Measurements from ENCODE around the gene FLAD1.
A peak's percentile ranks its signal among the peaks of the same experiment; 100 is the strongest.

Gene FLAD1

DNA sequence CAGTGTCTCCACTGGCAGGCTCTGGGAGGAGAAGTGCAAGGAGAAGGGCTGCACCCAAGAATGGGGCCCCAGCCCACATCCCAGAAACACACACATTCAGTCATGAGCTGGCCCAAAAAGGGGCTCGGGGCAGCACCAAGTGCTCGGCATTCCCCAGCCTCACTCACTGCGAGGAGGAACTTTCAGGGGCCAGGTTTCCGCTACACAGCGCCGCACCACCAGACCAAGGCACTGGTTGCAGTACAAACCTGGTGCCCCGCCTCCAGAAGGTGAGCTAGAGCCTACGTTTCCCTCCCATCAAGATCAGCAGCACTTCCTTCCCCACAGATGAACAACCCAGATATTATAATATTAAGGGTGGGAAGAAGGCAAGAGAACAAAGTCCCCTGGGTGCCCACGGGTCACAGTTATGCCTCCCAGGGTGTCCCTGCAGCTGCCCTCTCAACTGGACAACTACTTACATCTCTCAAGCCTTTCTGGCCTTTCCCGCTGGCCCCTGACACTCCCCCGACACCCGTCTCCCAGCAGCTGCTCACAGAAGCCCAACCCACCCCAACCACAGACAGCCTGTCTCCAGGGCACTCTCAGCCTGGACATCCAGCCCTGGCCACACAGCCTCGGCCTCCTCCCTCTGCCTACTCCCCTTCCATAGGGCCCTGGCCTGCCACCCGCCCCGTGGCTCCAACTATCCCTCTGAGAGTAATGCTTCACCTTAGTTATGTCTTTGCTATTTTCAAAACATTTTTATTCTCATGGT lies 31.1 kb upstream of the FLAD1 start:
- no peak for DNase-seq (ENCODE audit: low read depth in 2 of 2)

DNA sequence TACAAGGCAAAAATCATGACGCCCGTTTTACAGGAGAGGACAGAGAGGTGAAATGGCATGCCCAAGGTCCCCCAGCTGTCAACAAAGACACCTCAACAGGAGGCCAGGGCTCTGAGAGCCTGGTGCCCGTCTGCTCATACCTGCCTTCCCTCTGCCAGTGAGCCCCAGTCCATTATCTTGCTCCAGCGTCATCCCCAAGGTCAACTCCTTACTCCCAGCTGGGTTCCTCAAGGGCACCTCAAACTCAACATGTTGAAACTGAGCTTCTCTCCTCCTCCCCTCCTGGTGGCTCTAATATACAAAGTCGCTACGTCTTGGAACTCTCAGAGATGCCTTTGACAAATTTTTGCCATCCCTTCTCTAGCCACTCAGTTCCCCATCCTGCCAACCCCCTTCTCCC lies 30.5 kb upstream of the FLAD1 start:
- DNase-seq (ENCODE audit: low read depth in 2 of 2), result no peak

DNA sequence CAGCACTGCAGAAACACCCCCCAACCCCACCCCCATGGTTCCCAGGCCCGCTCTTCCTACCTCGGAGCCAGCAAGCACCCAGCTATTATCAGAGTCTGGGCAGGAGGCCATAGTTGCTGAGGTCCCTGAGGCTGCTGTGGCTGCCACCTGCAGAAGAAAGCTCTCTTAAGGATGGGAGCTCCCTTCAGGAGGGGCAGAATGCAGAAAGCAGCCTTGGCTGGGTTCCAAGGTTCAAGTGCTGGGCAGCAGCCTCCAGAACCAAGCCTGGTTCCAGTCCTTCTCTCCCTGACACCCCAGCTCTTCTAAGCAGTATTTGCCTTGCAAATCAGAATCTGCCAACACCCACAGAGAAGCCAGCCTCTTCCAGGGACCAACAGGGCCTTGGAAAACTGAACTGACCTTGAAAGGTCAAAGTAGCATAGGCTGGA lies 29.5 kb upstream of the FLAD1 start:
- no peak for DNase-seq (ENCODE audit: low read depth in 2 of 2)

DNA sequence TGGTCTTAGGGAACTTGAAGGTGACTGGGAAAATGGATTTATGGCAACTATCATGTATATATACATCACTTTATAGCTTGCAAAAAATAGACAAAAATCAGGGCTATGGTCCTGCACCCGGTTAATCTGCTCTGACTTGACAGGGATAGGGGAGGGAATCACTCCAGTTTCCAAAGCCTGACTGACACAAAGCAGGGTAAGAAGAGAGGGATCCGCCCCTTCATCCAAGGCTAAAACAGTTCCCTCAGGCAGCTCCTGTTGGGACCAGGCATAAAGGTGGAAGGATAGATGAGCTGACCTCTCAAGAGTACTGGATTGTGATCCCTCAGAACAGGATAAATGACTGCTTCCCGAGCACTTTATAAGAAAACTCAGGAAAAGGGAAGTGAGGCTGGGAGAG lies 28.6 kb upstream of the FLAD1 start:
- no peak for DNase-seq (ENCODE audit: low read depth in 2 of 2)

DNA sequence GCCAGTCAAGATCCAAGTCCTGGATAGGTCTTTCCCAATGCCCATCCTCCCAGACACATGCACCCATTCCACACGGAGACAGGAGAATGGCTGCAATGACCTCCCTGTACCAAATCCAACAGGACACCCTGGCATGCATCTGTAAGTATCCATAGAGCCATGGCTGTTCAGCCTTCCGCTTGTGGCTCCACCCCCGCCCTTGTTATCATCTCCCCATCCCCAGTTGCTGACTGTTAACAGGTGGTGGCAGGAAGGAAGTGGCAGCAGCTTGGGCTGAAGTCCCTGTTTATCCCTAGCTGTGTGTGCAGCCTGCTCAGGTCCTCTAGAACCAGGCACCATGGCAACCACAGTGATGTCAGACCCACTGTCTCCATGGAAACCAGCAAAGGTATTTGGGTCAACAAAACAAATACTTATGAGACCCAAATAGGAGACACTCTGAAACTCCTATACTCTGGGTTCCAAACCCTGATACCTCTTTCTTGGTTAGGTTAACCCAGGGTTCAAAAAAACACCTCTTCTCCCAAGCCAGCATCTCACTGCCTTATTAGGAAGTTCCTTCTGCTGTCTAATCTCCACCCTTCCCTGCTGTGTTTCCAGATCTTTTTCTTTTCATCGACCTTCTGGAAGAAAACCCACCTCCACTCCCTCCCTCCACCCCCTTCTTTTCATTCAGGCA lies 28.0 kb upstream of the FLAD1 start:
- peak; percentile 74 to 80 for DNase-seq (ENCODE audit: low read depth in 2 of 2)

DNA sequence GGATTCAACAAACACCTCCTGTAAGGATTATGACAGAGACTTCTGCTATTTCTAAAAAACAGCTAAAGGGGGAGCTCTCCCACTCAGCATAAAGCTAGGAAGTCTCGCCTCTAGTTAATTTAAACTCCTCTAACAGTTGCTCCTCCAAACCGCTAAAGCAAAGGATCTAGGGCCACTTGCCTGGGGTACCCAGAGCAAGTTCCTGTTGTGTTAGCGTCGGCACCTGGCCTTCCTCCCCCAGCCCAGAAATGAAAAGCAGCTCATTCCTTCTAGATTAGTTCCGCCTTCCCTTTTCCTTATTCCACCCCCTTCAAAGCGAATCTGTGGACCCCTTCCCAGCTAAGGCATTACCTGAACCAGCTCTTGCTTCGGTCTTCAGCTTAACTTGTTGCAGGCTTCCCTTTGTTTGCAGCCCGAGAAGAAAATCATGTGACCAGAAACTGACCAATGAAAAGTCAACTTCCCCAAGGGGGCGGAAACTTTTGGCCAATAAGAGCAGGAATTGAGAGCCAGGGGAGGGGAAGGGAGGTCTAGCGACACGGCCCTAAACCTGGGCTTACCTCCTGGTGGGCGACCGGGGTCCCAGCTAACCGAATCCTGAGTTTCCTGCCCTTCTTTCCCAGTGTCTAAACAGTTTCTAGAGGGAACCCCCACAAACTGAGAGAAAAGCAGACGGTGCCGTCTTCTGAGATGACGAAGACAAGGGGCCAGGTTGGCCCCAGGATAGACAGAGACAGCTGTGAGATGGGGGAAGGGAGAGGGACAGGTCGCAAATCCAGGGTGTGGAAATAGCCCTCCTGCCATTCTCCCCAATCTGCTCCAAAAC lies 27.2 kb upstream of the FLAD1 start, which contains the start of gene PBXIP1:
Gene PBXIP1 (minus strand): TSS at position 382 of the 826 bp plus-strand sequence. CDS start 2,378 bp downstream, outside the sequence.
- peak; percentile 59 to 60 for DNase-seq (ENCODE audit: low read depth in 2 of 2)

DNA sequence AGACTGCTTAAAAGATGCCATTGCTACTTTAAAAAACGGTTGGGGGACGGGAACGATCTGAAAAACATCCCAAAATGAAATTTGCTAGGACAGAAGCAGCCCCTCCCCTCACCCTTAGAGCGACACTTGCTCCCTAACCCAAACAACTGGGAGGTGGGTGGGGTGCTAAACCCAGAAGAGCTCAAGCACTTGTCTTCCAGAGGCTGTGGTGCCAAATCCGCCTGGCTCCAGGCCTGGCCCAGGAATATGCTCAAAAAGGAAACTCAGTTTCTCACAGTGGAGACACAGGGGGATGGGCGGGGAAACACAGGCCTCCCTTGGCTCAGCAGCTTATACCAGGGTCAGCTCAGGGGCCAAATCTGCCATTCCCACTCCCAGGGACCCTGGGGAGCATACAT lies 26.6 kb upstream of the FLAD1 start:
- DNase-seq (ENCODE audit: low read depth in 2 of 2), result no peak

DNA sequence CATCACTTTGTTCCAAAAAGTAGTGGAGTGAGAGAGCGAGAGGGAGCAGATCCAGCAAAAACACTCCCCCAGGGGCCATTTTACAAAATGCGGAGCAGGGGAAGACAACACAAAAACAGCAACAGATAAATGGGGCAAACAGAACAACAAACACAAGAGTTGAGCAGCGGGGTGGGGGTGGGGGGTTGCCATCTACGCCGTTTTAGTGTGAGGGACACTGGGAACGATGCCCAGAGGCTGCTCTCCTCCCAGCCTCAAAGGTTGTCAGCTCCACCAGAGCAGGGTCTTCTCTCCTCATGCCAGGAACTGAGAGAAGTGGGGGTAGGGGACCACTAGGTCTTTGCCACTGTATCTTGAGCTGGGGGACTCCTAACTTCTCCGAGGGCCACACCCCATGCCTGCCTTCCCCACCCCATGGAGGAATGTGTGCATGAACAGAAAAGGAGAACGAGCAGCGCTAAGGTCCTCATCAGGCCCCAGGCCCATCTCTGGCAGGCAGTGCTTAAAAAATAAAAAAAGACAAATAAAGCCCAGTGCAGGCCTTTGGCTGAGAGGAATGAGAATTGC lies 26.0 kb upstream of the FLAD1 start:
- no peak for DNase-seq (ENCODE audit: low read depth in 2 of 2)

DNA sequence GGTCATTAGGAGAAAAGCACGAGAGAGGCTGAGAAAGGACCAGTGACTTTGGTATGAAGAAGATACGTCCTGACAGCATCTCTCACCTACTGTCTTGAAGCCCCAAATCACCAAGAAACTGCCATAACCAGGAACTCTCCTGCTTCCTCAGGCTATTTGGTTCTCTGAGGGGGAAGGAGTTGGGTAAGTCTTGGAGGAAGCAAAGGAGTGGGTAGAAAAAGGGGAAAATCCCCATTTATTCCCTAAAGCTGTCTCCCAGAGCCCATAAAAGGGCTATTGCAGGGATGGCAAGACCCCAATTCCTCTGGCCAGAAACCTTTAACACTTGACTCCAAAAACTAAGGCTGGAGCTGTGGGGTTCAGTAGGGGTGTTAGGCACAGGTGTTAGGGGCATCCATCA lies 25.1 kb upstream of the FLAD1 start:
- no peak for DNase-seq (ENCODE audit: low read depth in 2 of 2)

DNA sequence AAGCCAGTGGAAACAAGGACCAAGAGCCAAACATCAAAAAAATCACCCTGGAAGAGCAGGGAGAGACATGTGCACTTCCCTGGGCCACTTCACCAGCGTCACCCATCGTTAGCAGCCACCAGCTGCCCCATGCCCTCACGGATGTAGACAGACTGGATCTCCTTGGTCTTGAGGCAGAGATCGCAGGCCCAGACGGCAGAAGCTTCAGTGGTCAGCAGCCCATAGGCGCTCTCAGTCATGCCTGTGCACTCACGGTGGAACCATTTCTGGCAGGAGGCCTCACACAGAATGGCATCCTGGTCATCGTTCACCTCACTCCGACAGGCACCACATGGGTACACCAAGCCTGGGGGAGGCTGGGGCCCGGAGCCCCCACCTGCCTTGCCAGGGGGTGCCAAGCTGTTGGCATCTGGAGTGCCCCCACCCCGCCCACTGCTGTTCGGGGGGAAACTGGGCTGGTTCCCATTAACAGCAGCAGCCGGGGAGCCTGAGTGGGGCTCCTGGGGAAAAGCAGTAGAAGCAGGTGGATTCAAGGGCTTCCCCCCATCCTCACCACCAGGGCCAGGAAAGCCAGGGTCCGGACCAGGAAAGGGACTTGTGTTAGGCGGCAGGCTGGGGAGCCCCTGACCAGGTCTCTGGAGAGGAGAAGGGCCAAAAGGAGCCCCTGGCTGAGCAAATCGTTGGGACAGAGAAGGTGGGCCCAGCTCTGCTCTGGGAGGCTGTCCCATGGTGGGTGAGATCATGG lies 24.3 kb upstream of the FLAD1 start:
- no peak for DNase-seq (ENCODE audit: low read depth in 2 of 2)

DNA sequence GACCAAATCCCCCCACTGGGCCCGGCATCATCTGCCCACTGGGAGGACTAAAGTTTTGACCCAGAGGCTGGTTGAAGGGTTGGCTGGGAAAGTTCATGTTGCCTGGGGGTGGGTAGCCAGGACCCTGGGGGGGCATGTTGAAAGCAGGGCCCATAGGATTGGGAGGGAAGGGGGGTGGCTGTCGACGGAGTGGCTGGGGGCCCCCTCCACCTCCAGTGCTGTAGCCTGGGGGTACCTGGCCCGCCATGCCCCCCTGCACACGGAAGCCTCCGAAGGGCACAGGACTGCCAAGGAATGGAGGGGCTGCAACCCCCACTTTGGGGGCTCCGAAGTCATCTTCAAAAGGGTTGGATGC lies 23.7 kb upstream of the FLAD1 start:
- DNase-seq (ENCODE audit: low read depth in 2 of 2), result no peak

DNA sequence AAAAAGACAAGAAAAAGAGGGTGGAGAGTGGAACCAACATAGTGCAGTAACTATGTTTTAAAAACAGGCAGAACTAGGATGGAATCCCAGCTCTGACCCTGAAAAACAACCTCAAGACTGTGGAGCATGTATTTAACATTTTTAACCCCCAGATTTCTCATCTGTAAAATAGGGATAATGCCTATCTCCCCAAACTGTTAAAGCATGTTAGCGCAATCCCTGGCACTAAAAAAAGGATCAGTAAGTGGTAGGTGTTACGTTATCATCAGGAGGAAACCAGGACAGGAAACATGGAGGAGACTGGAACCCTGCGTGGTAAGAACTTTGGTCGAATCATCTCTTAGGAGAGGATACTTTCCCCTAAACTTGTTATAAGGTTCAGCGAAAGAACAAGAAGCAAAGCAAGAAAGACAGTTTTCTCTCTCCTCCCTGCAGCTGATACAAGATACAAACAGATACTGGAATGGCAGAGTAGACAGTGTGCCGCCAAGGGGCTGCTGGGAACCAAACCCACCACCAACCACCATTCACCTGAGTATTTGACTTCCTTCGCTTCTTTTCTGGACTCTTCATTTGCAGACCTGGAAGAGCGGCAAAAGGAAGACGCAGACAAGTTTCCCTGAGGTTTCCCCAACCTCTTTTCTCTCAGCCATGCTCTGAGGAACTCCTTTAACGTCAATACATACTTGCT lies 22.6 kb upstream of the FLAD1 start:
- DNase-seq (ENCODE audit: low read depth in 2 of 2), result no peak

DNA sequence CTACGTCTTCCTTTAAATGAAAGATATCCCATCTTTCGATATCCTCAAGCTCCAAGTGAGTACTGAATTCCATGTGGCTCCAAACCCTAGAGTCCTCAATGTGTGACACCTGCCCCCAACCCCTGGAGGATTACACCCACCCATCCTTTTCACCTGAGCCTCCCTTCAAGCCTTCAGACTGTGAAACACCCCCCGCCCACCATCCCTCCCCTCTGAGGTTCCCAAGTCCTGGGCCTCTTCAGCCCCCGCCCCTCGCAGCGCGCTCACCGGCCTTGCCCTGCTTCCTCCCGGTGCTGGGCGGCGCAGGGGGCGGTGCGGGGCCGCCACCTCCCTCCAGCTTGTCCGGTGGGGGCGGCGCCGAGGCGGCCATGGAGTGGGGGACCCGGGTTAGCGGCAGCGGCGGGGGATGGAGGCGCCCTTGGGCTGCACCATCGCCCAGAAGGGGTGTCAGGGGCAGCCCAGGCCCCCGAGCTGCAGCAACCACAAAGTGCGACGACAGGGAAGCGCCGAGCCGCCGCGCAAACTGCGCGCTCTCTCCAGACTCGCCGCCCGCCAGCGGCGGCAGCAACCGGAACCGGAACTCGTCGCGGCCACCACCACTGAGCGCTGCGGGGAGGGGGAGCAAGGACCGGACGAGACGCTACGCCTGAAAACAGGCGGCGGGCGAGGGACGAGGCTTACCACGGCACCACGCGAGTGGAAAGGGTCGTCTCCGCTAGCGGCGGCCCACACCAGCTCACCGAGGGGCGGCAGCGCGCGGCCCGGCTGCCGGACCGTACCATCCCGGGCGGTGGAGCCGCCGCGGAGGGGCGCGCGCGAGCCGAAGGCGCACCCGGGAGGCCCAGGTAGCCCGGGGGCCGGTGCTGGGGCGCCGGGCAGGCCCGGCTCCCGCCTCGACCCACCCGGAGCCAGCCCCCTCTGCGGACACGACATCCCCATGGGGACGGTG lies 21.7 kb upstream of the FLAD1 start, which contains the start of gene PYGO2:
Gene PYGO2 (minus strand): TSS at position 576 of the 949 bp plus-strand sequence. CDS start 206 bp downstream, at position 370.
- peak; percentile 57 to 65 for DNase-seq (ENCODE audit: low read depth in 2 of 2)

DNA sequence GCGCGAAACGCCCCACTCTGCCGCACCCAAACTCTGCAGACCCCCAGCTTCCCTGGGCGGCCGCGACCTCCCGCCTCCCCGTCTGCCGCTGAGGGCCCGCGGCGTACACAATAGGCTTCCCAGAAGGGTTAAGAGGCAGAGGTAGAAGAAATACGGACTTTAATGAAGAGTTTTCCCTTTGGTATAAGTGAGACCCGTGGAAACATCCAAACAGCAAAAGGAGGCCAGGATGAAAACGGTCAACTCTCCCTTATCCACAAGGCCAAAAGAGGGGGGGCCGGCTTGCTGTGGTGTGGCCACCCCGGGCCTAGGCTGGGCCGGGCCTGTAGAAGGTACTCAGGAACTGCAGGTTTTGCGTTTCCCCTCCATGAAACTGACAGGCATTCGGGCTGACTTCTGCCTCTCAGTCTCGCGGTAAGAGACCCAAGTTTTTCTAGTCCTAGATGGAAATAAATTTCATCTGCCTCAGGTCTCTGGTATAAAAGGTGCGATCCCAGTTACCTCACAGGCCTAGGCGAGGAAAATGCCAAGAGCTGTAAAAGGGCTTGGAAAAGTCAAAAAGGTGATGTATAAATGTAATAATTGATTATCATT lies 20.9 kb upstream of the FLAD1 start:
- DNase-seq (ENCODE audit: low read depth in 2 of 2), result no peak

DNA sequence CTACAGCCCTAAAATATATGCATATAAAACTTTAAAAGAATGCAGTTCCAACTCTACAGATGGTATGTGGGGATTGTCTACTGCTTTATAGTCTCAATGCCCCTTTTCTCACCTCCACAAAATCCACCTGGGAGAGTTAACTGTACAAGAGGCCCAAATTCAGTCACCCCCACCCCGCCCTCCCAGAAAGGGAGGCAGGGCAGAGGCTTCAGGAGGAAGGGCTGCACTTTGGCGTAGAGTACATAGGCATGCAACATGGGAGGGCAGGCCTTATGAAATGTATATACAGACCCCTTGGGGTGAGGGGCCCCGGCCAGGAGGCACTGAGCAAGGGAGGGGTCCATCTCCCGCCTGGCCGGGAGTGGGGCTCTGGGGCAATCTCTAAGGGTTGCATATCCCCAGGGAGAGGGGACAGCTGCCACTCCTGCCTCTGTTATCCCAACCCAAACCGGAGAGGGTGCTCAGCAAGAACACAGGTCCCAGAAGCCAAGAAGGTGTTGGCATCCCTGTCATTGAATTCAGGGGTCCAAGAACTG lies 20.3 kb upstream of the FLAD1 start:
- DNase-seq (ENCODE audit: low read depth in 2 of 2), result no peak

DNA sequence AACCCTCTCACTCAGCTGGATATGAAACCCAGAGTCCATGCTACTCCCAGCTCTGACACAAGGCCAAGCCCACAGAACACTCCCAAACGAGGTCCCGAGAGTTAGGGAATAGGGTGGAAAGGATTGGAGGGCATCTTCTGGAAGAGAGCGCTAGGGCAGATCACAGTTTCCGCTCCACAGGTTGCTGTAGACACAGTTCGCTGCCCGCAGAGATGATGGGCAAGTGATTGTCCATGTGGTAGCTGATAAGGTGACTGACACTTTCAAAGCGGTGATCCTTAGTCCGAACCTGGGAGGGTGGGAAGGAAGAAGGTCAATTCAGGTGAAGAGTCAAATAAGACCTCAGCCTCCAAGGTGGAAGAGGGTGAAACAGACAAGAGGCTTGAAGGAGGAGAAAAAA lies 19.5 kb upstream of the FLAD1 start:
- no peak for DNase-seq (ENCODE audit: low read depth in 2 of 2)

DNA sequence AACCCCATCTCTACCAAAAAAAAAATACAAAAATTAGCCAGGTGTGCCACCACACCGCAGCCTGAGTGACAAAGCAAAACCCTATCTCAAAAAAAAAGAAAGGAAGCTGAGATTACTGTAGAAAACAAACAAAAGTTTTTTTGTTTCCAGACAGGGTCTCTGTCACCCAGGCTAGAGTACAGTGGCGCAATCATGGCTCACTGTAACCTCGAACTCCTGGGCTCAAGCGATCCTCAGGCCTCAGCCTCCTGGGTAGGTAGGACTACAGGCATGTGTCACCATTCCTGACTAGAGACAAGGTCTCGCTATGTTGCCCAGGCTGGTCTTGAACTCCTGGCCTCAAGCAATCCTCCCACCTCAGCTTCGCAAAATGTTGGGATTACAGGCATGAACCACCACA lies 18.8 kb upstream of the FLAD1 start:
- no peak for DNase-seq (ENCODE audit: low read depth in 2 of 2)

DNA sequence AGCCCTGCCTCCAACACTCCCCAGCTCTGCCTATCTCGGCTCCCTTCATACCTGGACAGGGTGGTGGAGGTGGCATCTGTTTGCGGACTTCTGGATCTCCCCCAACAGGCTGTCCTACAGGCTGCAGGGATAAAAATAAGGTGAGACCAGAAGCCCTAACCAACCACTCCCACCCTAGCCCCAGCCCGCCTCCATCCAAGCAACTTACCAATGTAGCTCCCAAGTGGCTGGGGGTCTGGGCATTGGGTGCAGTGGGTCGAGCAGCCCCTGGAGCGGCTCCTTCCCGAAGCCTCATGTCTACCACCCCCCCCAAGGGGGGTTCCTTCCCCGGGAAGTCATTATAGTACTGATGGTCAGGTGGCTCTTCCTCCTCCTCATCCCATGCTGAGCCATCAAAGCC lies 17.0 kb upstream of the FLAD1 start:
- no peak for DNase-seq (ENCODE audit: low read depth in 2 of 2)
